Measurements from ENCODE around the gene GPR22.
A peak's percentile ranks its signal among the peaks of the same experiment; 100 is the strongest.

GPR22 gene

DNA sequence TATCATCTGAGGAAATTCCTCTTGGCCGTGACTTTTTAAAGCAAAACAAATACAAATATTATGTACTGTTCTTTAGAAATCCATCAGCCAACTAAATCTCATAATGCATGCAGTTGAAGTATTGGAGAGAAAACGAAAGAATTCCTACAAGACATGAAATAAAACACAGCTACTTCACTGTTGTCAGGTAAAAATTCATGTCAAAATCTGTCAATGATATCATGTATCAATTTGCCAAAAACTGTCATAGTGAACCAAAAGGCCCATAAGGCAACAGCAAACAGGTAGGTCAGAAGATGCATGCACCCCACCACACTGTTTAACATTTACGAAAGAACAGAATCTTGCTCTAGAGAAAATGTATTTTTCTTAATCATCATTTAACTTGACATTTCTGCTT lies 2.3 kb downstream of the GPR22 start:
- no peak overlapping the region for H3K4me3 ChIP-seq (ENCODE audit: control insufficient read depth, low read depth, low read length)
- TF ChIP-seq, protein P1, sequence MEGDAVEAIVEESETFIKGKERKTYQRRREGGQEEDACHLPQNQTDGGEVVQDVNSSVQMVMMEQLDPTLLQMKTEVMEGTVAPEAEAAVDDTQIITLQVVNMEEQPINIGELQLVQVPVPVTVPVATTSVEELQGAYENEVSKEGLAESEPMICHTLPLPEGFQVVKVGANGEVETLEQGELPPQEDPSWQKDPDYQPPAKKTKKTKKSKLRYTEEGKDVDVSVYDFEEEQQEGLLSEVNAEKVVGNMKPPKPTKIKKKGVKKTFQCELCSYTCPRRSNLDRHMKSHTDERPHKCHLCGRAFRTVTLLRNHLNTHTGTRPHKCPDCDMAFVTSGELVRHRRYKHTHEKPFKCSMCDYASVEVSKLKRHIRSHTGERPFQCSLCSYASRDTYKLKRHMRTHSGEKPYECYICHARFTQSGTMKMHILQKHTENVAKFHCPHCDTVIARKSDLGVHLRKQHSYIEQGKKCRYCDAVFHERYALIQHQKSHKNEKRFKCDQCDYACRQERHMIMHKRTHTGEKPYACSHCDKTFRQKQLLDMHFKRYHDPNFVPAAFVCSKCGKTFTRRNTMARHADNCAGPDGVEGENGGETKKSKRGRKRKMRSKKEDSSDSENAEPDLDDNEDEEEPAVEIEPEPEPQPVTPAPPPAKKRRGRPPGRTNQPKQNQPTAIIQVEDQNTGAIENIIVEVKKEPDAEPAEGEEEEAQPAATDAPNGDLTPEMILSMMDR (conservative IDR thresholded peaks at IDR 0.05; ENCODE audit: control insufficient read depth, insufficient read depth, low read depth, low read length), result no peak
- no peak for DNase-seq (ENCODE audit: low read depth)

DNA sequence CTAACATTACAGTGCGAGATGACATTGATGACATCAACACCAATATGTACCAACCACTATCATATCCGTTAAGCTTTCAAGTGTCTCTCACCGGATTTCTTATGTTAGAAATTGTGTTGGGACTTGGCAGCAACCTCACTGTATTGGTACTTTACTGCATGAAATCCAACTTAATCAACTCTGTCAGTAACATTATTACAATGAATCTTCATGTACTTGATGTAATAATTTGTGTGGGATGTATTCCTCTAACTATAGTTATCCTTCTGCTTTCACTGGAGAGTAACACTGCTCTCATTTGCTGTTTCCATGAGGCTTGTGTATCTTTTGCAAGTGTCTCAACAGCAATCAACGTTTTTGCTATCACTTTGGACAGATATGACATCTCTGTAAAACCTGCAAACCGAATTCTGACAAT lies 4.3 kb downstream of the GPR22 start:
- TF ChIP-seq, protein P1 (conservative IDR thresholded peaks at IDR 0.05; ENCODE audit: control insufficient read depth, insufficient read depth, low read depth, low read length), result no peak
- DNase-seq (ENCODE audit: low read depth), result no peak
- no peak overlapping the region for H3K4me3 ChIP-seq (ENCODE audit: control insufficient read depth, low read depth, low read length)

- TF ChIP-seq, protein P1 (conservative IDR thresholded peaks at IDR 0.05; ENCODE audit: control insufficient read depth, insufficient read depth, low read depth, low read length), result no peak
- DNase-seq (ENCODE audit: low read depth), result no peak
- H3K4me3 ChIP-seq (ENCODE audit: control insufficient read depth, low read depth, low read length), result no peak overlapping the region
Observed at GRCh38 chr7:107479303-107479702, 9.4 kb downstream of the GPR22 start.

- TF ChIP-seq, protein P1 (conservative IDR thresholded peaks at IDR 0.05; ENCODE audit: control insufficient read depth, insufficient read depth, low read depth, low read length), result no peak
- DNase-seq (ENCODE audit: low read depth), result peak; percentile 9
Observed at GRCh38 chr7:107480932-107481331, 11.1 kb downstream of the GPR22 start.

GRCh38 chr7:107482571-107482970 lies 12.7 kb downstream of the GPR22 start:
- no peak for DNase-seq (ENCODE audit: low read depth)
- H3K4me3 ChIP-seq (ENCODE audit: control insufficient read depth, low read depth, low read length), result no peak overlapping the region
- TF ChIP-seq, protein P1 (conservative IDR thresholded peaks at IDR 0.05; ENCODE audit: control insufficient read depth, insufficient read depth, low read depth, low read length), result no peak

More at GRCh38 chr7:107480932-107481331, 11.1 kb downstream of the GPR22 start:
- no peak overlapping the region for H3K4me3 ChIP-seq (ENCODE audit: control insufficient read depth, low read depth, low read length)

- no peak overlapping the region for H3K4me3 ChIP-seq (ENCODE audit: control insufficient read depth, low read depth, low read length)
- no peak for DNase-seq (ENCODE audit: low read depth)
- TF ChIP-seq, protein P1 (conservative IDR thresholded peaks at IDR 0.05; ENCODE audit: control insufficient read depth, insufficient read depth, low read depth, low read length), result no peak
Observed at GRCh38 chr7:107486041-107486440, 16.2 kb downstream of the GPR22 start.

GRCh38 chr7:107492875-107493274 lies 23.0 kb downstream of the GPR22 start:
- TF ChIP-seq, protein P1 (conservative IDR thresholded peaks at IDR 0.05; ENCODE audit: control insufficient read depth, insufficient read depth, low read depth, low read length), result no peak
- DNase-seq (ENCODE audit: low read depth), result no peak
- no peak overlapping the region for H3K4me3 ChIP-seq (ENCODE audit: control insufficient read depth, low read depth, low read length)

Measured in fibroblast of mammary gland (primary cell).